ENCODE measurements around the gene MBP.

DNA sequence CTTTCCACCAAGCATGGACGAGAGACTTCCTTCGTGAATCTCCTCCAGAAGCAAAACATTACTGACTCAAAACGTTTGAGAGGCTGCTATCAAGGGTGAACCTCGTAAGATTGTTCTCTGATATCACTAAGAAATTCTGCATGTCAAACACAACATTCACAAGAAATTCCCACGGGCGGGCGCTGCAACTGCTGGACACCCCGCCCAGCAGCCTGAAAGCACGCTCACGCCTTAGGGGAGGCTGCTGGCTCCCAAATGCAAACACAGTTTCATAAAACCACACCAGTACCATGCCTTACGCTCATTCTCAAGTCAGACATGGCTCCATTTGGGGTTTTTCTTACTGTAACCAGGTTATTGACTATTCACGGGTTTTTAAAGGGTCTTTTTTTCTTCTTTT is 39.0 kb downstream of the MBP start:
- TF ChIP-seq, protein P1, sequence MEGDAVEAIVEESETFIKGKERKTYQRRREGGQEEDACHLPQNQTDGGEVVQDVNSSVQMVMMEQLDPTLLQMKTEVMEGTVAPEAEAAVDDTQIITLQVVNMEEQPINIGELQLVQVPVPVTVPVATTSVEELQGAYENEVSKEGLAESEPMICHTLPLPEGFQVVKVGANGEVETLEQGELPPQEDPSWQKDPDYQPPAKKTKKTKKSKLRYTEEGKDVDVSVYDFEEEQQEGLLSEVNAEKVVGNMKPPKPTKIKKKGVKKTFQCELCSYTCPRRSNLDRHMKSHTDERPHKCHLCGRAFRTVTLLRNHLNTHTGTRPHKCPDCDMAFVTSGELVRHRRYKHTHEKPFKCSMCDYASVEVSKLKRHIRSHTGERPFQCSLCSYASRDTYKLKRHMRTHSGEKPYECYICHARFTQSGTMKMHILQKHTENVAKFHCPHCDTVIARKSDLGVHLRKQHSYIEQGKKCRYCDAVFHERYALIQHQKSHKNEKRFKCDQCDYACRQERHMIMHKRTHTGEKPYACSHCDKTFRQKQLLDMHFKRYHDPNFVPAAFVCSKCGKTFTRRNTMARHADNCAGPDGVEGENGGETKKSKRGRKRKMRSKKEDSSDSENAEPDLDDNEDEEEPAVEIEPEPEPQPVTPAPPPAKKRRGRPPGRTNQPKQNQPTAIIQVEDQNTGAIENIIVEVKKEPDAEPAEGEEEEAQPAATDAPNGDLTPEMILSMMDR (IDR thresholded peaks at IDR 0.05; ENCODE audit: poor library complexity, severe bottlenecking): no peak
- no peak for TF ChIP-seq RAD21 (conservative IDR thresholded peaks at IDR 0.05)
- no peak for TF ChIP-seq EZH2 (IDR thresholded peaks at IDR 0.05; ENCODE audit: borderline replicate concordance, insufficient read depth, low read length, poor library complexity, severe bottlenecking)

Measured in neural cell (in vitro differentiated cells).